Psoas muscle (tissue), 8 donors: ENCODE results near the gene BTG2. TPM values are rescaled to one million over a fixed set of nuclear protein-coding genes. Genes with fewer than 3 reads are reported as not detected.

Experiments used
- ATAC-seq, 4 donors: fragments of 200-7000 bp; cut with Tn5 transposase; one replicate each; pipeline ENCODE4 v1.9.1; 2020; ENCODE audit warnings: moderate library complexity in 3 of 4, mild to moderate bottlenecking in 2 of 4
- DNase-seq, 2 donors: peaks; one replicate each; pipeline ENCODE4 v3.0.0-alpha.2; 2020
- H3K27ac ChIP-seq: fragments of 200-600 bp; one replicate; pipeline ENCODE4 v1.8.0; 2022
- H3K27me3 ChIP-seq, 3 donors: fragments of 200-600 bp in 1 of 3; one replicate each; pipeline versions ENCODE4 v1.6.1 to v1.8.0; 2013 to 2022; ENCODE audit warnings: low read length in 2 of 3, mild to moderate bottlenecking in 2 of 3, moderate library complexity in 1 of 3; ENCODE audit not compliant: insufficient read depth in 3 of 3
- H3K36me3 ChIP-seq, 2 donors: fragments of 200-600 bp in 1 of 2; one replicate each; pipeline versions ENCODE4 v1.6.1 to v1.8.0; 2013 to 2022; ENCODE audit warnings: low read depth in 1 of 2, mild to moderate bottlenecking in 1 of 2, moderate library complexity in 1 of 2; ENCODE audit not compliant: insufficient read depth in 1 of 2
- H3K4me1 ChIP-seq: fragments of 200-600 bp; one replicate; pipeline ENCODE4 v1.8.0; 2022
- H3K4me3 ChIP-seq: fragments of 200-600 bp; one replicate; pipeline ENCODE4 v1.8.0; 2022; ENCODE audit warnings: mild to moderate bottlenecking
- H3K9me3 ChIP-seq: fragments of 200-600 bp; one replicate; pipeline ENCODE4 v1.8.0; 2022
- CTCF ChIP-seq: fragments of 200-600 bp; IDR thresholded peaks from one replicate; pipeline ENCODE4 v1.8.0; 2022; ENCODE audit warnings: antibody characterized with exemption
- WGBS, 3 donors: extraction: QIAGEN DNeasy Blood & Tissue Kit; methylation state at CpG; one replicate each; pipeline versions ENCODE4 v1.1.6 to v1.1.7; 2013; 5-methylcytosine and 5-hydroxymethylcytosine counted together
- intact Hi-C, 2 donors: fragments of 100-400 bp; cut with DNase I; formaldehyde crosslinking; loops; one replicate each; pipeline versions ENCODE4 v1.11.0 to v1.14.2; 2022
- polyA plus RNA-seq, 3 donors: library from polyadenylated mRNA; stranded (reverse); fragments of 200-250 nt; gene quantifications; one replicate each; pipeline ENCODE4 v1.2.3, GENCODE V29; 2013
- total RNA-seq, 4 donors: library from RNA; stranded (reverse); fragmentation: NEBNext Ultra II Directional in 2 of 4; extraction: Animal tissue kit (Norgen Biotek cat#: 25700) in 2 of 4; gene quantifications; one replicate each; pipeline versions ENCODE4 v1.2.1 to v1.2.4, GENCODE V29; 2021 to 2023
- donor health status: healthy with polysubstance abuse.
- donor health status: DM: no; HTN: no; CAD: no; lungs with moderate emphysema.
- donor health status: Bipolar disorder and iron deficiency.
- donor health status: healthy.
- donor health status: DM: yes; HTN: yes; CAD: no.
- donor health status: DM: no; HTN: no; CAD: no.
- donor health status: DM: no; HTN: no; CAD: no.
- donor health status: DM: yes; HTN: yes; CAD: no.

BTG2 gene
- total and polyA plus RNA-seq, 7 donors = 17.6 to 360 (median 119) TPM

- no peaks in the 10 kb centered on the region for H3K27me3 ChIP-seq
- no peaks in the 10 kb centered on the region for H3K9me3 ChIP-seq
- H3K4me1 ChIP-seq = peaks cover 86% of the 10 kb centered on the region
- H3K27ac ChIP-seq = peak overlapping the region; percentile 91
- no peak for TF ChIP-seq CTCF
- no peak overlapping the region for H3K4me3 ChIP-seq
- DNase-seq (no peak), ATAC-seq (no peak)
- no peaks in the 10 kb centered on the region for H3K36me3 ChIP-seq
- WGBS, 3 donors = 77 to 92% (median 82%) methylated on average over 5 of the region's 5 CpGs
- intact Hi-C loops = loop anchor here in 1 of 2 donors (5.0 kb wide), 1 partner anchor 314 kb away; no protein-coding TSS in a partner anchor
Measured at GRCh38 chr1:203276408-203276807, 28.9 kb upstream of the BTG2 start.

GRCh38 chr1:203276916-203277545, 28.3 kb upstream of the BTG2 start:
- TF ChIP-seq CTCF = no peak
- ATAC-seq (no peak), DNase-seq (peak in 1 of 2 donors; percentile 70)
- intact Hi-C loops = loop anchor here in 1 of 2 donors (5.0 kb wide), 1 partner anchor 315 kb away; no protein-coding TSS in a partner anchor
- WGBS, 3 donors = 35 to 59% (median 39%) methylated on average over 9 of the region's 9 CpGs
- Histone ChIP-seq H3K36me3 (no peaks in the 10 kb centered on the region), H3K9me3 (no peaks in the 10 kb centered on the region), H3K4me3 (no peak overlapping the region), H3K4me1 (peaks cover 92% of the 10 kb centered on the region), H3K27me3 (no peaks in the 10 kb centered on the region), H3K27ac (peak overlapping the region; percentile 91)

- ATAC-seq (peak; percentile 73 to 80 (median 75)), DNase-seq (peak; percentile 96 to 98)
- intact Hi-C loops = loop anchor here in 1 of 2 donors (5.0 kb wide), 1 partner anchor 316 kb away; no protein-coding TSS in a partner anchor
- Histone ChIP-seq H3K4me1 (peaks cover 94% of the 10 kb centered on the region), H3K27me3 (no peaks in the 10 kb centered on the region), H3K27ac (peak overlapping the region; percentile 91), H3K4me3 (peak overlapping the region; percentile 30), H3K36me3 (no peaks in the 10 kb centered on the region), H3K9me3 (no peaks in the 10 kb centered on the region)
- WGBS, 3 donors = 5 to 6% (median 5%) methylated on average over 13 of the region's 13 CpGs
- no peak for TF ChIP-seq CTCF
Measured at GRCh38 chr1:203278082-203278884, 27.0 kb upstream of the BTG2 start.

- Histone ChIP-seq H3K4me1 (peaks cover 94% of the 10 kb centered on the region), H3K4me3 (peak overlapping the region; percentile 30), H3K9me3 (no peaks in the 10 kb centered on the region), H3K27me3 (no peaks in the 10 kb centered on the region), H3K36me3 (no peaks in the 10 kb centered on the region), H3K27ac (peak overlapping the region; percentile 91)
- DNase-seq = no peak
- 23 to 32% (median 27%) methylated on average over 8 of the region's 8 CpGs for WGBS, 3 donors
- ATAC-seq = no peak
- no peak for TF ChIP-seq CTCF
- intact Hi-C loops = loop anchor here in 1 of 2 donors (5.0 kb wide), 1 partner anchor 317 kb away; no protein-coding TSS in a partner anchor
Measured at GRCh38 chr1:203278885-203279406, 26.4 kb upstream of the BTG2 start.
